ENCODE measurements around the gene ST6GAL1. TPM values are rescaled to one million over a fixed set of nuclear protein-coding genes. Genes with fewer than 3 reads are reported as not detected.

ST6GAL1 gene
- total RNA-seq, 4 donors from 2014 or later = 18.0 to 32.2 (median 20.9) TPM

- Histone ChIP-seq H3K27ac (no peak overlapping the region), H3K9me3 (no peaks in the 10 kb centered on the region), H3K4me1 (peaks cover 0 to 41% (median 6%) of the 10 kb centered on the region in 3 donors), H3K36me3 (no peaks in the 10 kb centered on the region), H3K4me3 (no peak overlapping the region), H3K27me3 (peaks cover 20% of the 10 kb centered on the region)
- ATAC-seq = no peak
- 95 to 97% methylated on average over 3 to 6 of the region's 6 CpGs for WGBS, 2 donors (ENCODE audit: low coverage in 1 of 2)
- TF ChIP-seq POLR2AphosphoS5 (IDR thresholded peaks at IDR 0.05) (no peak), CTCF (IDR thresholded peaks at IDR 0.05) (no peak), POLR2A (IDR thresholded peaks at IDR 0.05) (no peak), EP300 (IDR thresholded peaks at IDR 0.05) (no peak)
These were observed 4.8 kb downstream of the ST6GAL1 start for GRCh38 chr3:186935133-186935532.

- TF ChIP-seq EP300 (IDR thresholded peaks at IDR 0.05) (no peak), POLR2A (IDR thresholded peaks at IDR 0.05) (no peak)
- WGBS, 2 donors (ENCODE audit: low coverage in 1 of 2) = 69 to 86% methylated on average over 5 to 10 of the region's 10 CpGs
- H3K36me3 ChIP-seq = no peaks in the 10 kb centered on the region
- no peaks in the 10 kb centered on the region for H3K9me3 ChIP-seq
- no peak overlapping the region for H3K4me3 ChIP-seq
- peaks cover 0 to 37% (median 0%) of the 10 kb centered on the region in 3 donors for H3K4me1 ChIP-seq
- no peaks in the 10 kb centered on the region for H3K27me3 ChIP-seq
- no peak overlapping the region for H3K27ac ChIP-seq
- ATAC-seq = no peak
These were observed 6.9 kb downstream of the ST6GAL1 start for GRCh38 chr3:186937017-186937875.

- 77 to 78% methylated on average over 6 of the region's 6 CpGs for WGBS, 2 donors (ENCODE audit: low coverage in 1 of 2)
- no peak for ATAC-seq
- no peak overlapping the region for H3K27ac ChIP-seq
These were observed 8.4 kb downstream of the ST6GAL1 start for GRCh38 chr3:186938716-186939115.

GRCh38 chr3:186939536-186939935 is 9.2 kb downstream of the ST6GAL1 start:
- H3K4me1 ChIP-seq = peaks cover 0 to 17% (median 0%) of the 10 kb centered on the region in 3 donors
- WGBS, 2 donors (ENCODE audit: low coverage in 1 of 2) = 73 to 95% methylated on average over 2 to 4 of the region's 5 CpGs
- no peak overlapping the region for H3K27ac ChIP-seq
- no peaks in the 10 kb centered on the region for H3K27me3 ChIP-seq
- no peaks in the 10 kb centered on the region for H3K9me3 ChIP-seq
- ATAC-seq = no peak
- H3K36me3 ChIP-seq = peaks cover 0 to 4% of the 10 kb centered on the region in 2 donors
- no peak for TF ChIP-seq EP300 (IDR thresholded peaks at IDR 0.05)
- TF ChIP-seq POLR2A (IDR thresholded peaks at IDR 0.05) = no peak
- TF ChIP-seq POLR2AphosphoS5 (IDR thresholded peaks at IDR 0.05) = no peak
- no peak overlapping the region for H3K4me3 ChIP-seq

More at GRCh38 chr3:186938716-186939115, 8.4 kb downstream of the ST6GAL1 start:
- Histone ChIP-seq H3K36me3 (peaks cover 0 to 4% of the 10 kb centered on the region in 2 donors), H3K4me1 (peaks cover 0 to 25% (median 0%) of the 10 kb centered on the region in 3 donors), H3K27me3 (no peaks in the 10 kb centered on the region), H3K9me3 (no peaks in the 10 kb centered on the region), H3K4me3 (no peak overlapping the region)
- no peak for TF ChIP-seq CTCF (IDR thresholded peaks at IDR 0.05)
- no peak for TF ChIP-seq POLR2A (IDR thresholded peaks at IDR 0.05)
- TF ChIP-seq EP300 (IDR thresholded peaks at IDR 0.05) = no peak
- no peak for TF ChIP-seq POLR2AphosphoS5 (IDR thresholded peaks at IDR 0.05)

DNA sequence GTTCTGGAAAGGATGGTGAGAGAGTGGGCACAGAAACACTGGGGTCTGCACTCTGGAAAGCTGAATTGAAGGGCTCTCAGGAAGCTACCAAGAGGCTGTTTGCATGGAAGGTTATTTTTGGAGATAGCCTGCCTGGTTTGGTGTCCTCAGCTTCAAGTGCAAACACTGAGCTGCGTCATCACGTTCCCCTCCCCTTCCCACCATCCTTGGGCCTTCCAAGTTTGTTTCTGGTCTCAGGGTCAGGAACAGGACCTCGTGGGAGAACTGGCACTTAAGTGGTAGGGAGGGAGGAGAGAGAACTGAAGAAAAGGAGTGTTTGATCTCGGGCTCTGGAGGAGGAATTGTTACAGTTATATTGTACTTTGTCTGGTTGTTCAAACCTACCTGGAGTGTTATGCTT is 10.6 kb downstream of the ST6GAL1 start:
- no peak for TF ChIP-seq POLR2A (IDR thresholded peaks at IDR 0.05)
- TF ChIP-seq POLR2AphosphoS5 (IDR thresholded peaks at IDR 0.05) = peak; percentile 43
- no peak for TF ChIP-seq EP300 (IDR thresholded peaks at IDR 0.05)

GRCh38 chr3:186942168-186942567 is 11.8 kb downstream of the ST6GAL1 start:
- H3K9me3 ChIP-seq = no peaks in the 10 kb centered on the region
- H3K4me1 ChIP-seq = peaks cover 0 to 17% (median 0%) of the 10 kb centered on the region in 3 donors
- WGBS, 2 donors (ENCODE audit: low coverage in 1 of 2) = 68 to 80% methylated on average over 2 to 4 of the region's 4 CpGs
- peak overlapping the region in 1 of 4 donors; percentile 17 for H3K27ac ChIP-seq
- no peak overlapping the region for H3K4me3 ChIP-seq
- H3K27me3 ChIP-seq = no peaks in the 10 kb centered on the region
- TF ChIP-seq POLR2A (IDR thresholded peaks at IDR 0.05) (no peak), CTCF (IDR thresholded peaks at IDR 0.05) (no peak), POLR2AphosphoS5 (IDR thresholded peaks at IDR 0.05) (no peak), EP300 (IDR thresholded peaks at IDR 0.05) (no peak)
- ATAC-seq = no peak
- H3K36me3 ChIP-seq = peaks cover 0 to 4% of the 10 kb centered on the region in 2 donors

More for the DNA sequence above, 10.6 kb downstream of the ST6GAL1 start:
- 35% methylated on average over 2 of the region's 4 CpGs; no CpG with 5 or more reads in 1 of the 2 donors for WGBS, 2 donors (ENCODE audit: low coverage in 1 of 2)
- Histone ChIP-seq H3K4me1 (peaks cover 0 to 17% (median 0%) of the 10 kb centered on the region in 3 donors), H3K27me3 (no peaks in the 10 kb centered on the region), H3K36me3 (peaks cover 0 to 4% of the 10 kb centered on the region in 2 donors), H3K27ac (no peak overlapping the region), H3K9me3 (no peaks in the 10 kb centered on the region), H3K4me3 (no peak overlapping the region)
- ATAC-seq = no peak

All from gastroesophageal sphincter (tissue), 4 donors.